GM10266 (cell line): Measurements from ENCODE around the gene MED23.

Source experiments
- DNase-seq: peaks from one replicate; pipeline ENCODE4 v3.0.0; 2012; ENCODE audit errors: extremely low spot score
- CTCF ChIP-seq: IDR thresholded peaks from 2 replicates; pipeline ENCODE4 v1.5.1; 2012; ENCODE audit warnings: mild to moderate bottlenecking, low read depth; ENCODE audit not compliant: control insufficient read depth, insufficient read depth; ENCODE audit errors: missing control alignments

Gene MED23

GRCh38 chr6:131640576-131640975, 12.5 kb upstream of the MED23 start:
- no peak for DNase-seq
- TF ChIP-seq CTCF: no peak

GRCh38 chr6:131640100-131640499, 12.1 kb upstream of the MED23 start:
- DNase-seq: peak; percentile 20
- TF ChIP-seq CTCF: no peak

DNA sequence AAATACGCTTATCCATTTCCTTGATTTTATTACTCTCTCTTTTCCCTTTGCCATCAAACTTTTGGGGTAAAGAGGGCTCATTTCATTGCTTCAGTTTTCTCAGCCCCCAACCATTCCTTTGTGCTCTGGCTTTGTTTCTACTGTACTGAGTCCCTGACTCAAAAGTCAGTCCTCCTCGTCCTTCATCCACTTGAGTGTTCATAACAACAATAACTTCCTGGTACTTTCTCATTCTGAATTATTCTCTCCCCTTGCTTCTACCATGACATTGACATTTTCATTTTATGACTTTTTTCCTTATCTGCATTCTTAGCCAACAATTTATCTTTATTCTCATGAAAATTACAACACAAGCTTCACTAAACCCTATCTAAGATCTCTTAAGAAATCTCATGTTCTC, 10.0 kb upstream of the MED23 start:
- DNase-seq: no peak

DNA sequence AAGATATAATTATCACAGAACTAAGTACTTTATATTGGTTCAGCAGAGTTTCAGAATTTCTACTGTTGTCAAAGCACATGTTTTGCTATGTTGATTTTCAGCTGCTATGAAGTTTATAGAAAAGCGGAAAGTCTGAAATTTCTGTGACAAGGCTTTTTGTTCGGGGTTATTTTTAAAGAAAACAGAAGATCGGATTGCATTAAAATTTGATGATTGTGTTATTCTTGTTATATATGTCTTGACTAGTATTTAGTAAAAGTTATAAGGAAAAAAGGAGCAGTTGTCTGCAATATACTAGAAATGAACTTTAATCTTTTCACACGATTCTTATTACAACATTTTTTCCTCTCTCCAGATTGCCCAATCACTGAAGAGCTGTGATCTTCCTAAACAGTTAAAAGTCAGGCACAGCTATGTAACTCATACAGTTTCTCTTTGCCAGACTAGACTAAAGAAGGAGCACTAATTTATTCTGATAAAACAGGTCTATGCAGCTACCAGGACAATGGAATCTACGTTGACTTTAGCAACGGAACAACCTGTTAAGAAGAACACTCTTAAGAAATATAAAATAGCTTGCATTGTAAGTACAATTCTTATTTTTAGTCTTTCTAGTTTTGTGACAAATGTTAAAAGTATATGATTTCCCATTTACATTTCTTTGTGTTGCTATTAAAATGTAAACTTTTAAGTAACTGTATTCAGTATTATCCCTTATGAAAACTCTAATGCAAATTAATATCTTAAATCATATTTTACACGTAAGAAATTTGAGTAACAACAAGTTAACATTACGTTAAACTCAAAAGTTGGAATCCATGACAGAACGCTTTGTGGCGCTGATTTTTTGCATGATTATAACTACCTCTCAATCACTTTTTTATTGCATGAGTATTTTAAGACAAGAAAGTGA, 9.1 kb upstream of the MED23 start, which contains the start of gene ENPP3:
Gene ENPP3, plus strand, starts transcription at position 423 of the 913 bp plus-strand sequence. Its CDS starts 83 bp downstream, at position 506.
- no peak for DNase-seq
- no peak for TF ChIP-seq CTCF

More for the DNA sequence above, 10.0 kb upstream of the MED23 start:
- no peak for TF ChIP-seq CTCF

GRCh38 chr6:131635384-131636340, 7.6 kb upstream of the MED23 start:
- no peak for TF ChIP-seq CTCF
- no peak for DNase-seq

GRCh38 chr6:131631625-131632289, 3.7 kb upstream of the MED23 start:
- no peak for DNase-seq
- TF ChIP-seq CTCF: no peak
